ENCODE data around the gene SDK2.

The SDK2 gene

DNA sequence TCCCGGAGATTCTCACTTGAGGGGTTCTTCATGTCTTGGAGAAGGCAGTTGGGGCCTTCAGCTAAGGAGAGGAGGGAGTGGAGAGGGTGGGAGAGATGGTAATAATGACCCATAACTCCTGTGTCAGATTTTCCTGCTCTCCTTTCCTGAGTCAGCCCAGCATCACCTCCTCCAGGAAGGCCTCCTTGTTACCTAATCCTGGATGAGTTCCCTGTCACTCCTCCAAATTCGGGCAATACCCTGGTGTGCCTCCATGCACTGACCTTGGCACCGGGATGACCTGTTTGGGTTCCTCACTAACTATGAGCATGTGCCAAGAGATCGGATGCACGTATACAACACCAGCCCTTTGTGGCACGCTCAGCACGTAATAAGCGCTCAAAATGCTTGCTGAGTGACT lies 38.8 kb downstream of the SDK2 start:
- no peak for DNase-seq

DNA sequence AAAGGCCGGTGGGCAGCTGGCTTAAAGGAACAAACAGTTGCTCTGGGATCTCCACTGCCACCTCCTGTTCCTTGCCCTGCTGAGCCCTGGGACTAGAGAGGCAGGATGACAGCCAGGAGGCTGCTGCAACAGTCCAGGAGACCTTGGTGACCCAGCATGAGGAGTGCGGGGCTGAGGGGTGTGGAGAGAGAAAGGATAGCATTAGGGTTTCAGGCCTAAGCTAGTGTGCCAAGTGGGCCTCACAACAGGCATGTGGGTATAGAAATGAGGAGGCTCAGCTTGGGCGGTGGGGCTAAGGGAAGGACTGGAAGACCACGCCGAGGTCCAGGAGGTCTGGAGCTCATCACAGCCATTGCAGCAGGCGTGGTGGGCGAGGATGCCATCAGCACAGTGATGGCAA lies 39.8 kb downstream of the SDK2 start:
- DNase-seq, result no peak

DNA sequence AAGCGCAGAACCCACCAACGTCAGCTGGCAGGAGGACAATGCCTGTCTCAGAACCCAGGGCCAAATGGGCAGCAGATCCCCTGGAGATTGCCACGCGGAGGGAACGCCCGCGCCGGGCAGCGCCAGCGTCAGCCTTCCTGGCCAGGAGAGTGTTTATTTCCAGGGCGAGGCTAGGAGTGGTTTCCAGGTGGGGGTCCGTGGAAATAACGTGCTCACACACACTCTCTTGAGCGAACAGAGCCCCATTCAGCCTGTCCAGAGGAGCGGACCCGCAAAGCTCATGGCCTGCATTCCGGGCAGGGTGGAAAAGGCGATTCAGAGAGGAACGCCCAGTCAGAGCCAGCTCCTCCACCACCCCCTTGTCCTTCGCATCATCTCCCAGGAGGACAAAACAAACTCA lies 40.3 kb downstream of the SDK2 start:
- DNase-seq, result no peak

DNA sequence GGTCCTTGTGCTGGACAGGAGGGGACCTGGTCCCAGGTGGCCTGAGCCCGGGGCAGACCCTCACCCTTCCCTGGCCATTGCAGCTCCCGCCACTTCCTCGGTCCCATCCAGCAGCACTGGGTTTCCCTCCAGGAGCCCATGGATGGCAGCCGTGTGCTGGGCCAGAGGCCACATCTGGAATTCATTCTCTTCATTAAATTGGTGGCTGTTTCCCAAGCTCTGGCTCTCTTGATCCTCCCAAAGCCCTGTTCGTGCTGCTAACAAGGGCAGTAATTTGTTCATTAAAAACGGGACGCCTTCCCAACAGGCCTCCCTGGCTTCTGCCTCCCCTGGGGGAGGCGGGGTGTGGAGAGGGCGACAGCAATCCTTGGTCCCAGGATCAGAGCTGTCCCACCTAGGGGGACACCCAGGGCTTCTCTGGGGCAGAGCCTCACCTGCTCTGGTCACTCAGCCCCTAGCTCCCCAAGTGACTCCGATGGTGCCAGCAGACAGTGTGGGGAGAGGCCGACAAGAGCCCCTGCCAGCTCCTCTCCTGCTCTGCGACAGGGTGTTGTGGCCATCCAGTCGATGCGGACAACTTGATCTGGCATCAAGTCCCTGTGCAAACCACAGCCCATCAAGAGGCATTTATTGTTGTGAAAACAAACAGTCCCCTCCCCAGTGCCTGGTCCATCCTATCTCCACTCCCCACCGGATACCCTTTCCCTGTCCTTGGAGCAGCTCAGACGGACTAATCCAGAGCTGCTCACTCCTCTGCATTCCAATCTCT lies 44.0 kb downstream of the SDK2 start:
- DNase-seq, result no peak

DNA sequence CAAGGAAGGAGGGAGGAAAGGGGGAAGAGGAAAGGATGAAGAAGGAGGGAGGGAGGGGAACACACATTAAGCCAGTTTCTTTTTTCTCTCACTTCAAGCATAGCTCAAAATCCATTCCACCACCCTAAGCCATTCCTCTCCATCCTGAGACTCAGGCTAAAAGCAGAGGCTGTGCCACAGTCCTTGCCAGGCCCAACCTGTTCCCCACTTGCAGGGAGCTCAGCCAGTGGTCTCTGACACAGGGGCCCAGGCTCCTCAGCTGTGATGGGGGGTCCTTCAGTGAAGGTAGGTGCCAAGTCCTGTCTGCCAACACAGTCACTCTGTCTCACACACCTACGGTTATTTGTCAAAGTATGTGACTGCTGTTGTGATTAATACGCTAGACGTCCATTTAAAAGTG lies 44.6 kb downstream of the SDK2 start:
- DNase-seq, result no peak

DNA sequence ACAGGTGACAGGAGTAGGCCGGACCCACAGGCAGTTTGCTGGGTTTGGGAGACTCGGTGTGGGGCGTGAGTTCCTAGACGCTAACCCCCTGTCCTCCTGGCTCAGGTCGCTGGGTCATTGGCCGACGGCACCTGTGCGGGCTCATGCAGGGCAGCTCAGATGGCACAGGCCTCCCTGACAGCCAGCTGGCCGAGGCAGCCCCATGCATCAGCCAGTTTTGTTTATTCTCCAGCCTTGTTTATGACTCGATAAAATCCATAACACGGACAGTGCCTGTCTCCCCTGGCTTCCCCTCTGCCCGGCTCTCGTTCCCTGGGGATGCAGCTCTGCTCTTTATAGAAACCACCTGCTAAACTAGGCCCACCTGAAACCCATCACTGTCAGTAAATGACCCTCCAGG lies 46.0 kb downstream of the SDK2 start:
- no peak for DNase-seq

DNA sequence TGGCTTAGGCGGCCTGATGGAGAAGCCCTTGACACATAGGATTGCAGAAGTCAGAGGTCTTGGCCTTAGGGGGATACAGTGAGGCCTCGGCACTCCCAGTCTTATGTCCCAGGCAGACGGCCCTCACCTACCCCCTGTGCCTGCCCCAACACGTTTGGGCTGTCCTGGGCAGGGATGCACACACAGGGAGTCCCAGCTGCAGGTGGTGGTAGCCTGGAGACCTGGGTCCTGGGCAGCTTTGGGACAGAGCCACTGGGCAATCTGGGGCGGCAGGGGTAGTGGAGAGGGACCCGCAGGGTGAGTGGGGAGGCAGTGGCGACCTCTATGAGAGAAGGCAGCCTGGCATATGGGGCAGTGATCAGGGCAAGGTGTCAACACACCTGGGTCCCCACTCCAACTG lies 48.3 kb downstream of the SDK2 start:
- no peak for DNase-seq

DNA sequence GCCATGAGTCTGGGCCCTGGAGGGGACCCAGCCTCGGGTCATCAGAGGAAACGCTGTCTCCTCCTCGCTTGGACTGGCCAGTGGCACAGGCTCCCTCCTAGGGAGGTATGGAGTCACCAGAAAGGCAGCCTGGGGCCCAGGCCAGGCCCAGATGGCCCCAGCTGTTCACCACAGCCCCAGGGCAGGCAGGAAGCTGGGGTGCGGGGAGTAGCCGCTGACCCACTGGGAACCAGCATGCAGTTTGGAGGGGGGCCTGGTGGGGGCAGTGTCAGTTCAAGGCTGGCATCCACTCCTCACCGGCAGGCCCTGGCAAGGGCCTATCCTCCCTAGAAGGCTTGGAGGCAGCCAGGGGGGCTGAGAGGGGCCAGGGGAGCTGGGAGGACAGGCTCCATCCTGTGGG lies 48.8 kb downstream of the SDK2 start:
- DNase-seq, result peak; percentile 80

DNA sequence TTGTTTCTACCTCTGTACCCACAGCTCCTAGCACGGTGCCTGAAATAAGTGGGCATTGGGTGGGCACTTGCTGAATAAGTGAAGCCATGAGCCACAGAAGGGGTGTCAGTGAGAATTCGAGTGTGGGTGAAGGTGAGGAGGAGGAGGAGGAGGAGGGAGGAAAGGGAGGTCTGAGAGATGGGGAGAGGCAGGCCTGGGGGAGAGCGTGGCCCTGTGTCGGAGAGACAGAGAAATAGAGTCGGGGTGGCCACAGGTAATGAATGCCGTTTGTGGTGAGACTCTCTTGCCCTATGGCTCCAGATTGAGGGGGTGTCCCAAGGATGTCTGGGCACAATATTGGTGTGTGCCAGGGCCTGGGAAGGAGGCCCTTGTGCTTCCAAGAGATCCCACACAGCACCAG lies 49.2 kb downstream of the SDK2 start:
- DNase-seq, result no peak

DNA sequence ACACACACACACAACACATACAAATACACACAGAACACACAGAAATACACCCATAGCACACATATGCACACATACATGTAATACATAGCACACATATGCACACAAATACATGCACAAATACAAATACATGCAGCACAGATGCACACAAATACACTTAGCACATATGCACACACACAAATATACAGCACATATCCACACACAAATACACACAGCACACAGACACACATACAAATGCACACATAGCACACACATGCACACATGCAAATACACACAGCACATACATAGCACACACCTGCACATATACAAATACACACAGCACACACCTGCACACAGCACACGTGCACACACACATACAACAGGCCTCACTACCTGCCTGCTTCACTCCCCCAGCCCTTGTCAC lies 49.6 kb downstream of the SDK2 start:
- DNase-seq, result no peak

DNA sequence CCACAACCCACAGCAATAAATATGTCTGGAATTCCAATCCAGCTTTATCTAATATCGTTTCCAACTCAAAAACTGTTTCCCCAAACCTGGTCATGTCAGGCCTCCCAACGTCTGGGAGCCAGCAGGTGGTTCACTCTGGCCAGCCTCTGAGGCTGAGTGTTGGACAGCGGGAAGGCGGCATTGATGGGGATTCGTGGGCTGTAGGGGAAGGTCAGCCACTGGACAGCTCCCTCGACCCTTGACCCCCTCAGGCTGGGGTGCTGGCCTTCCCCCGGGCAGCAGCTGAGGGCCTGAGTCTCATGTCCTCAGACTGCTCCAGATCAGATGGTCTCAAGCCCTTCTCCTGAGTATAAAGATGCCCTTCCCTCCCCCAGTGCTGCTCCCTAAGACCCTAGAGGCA lies 50.2 kb downstream of the SDK2 start:
- DNase-seq, result no peak

DNA sequence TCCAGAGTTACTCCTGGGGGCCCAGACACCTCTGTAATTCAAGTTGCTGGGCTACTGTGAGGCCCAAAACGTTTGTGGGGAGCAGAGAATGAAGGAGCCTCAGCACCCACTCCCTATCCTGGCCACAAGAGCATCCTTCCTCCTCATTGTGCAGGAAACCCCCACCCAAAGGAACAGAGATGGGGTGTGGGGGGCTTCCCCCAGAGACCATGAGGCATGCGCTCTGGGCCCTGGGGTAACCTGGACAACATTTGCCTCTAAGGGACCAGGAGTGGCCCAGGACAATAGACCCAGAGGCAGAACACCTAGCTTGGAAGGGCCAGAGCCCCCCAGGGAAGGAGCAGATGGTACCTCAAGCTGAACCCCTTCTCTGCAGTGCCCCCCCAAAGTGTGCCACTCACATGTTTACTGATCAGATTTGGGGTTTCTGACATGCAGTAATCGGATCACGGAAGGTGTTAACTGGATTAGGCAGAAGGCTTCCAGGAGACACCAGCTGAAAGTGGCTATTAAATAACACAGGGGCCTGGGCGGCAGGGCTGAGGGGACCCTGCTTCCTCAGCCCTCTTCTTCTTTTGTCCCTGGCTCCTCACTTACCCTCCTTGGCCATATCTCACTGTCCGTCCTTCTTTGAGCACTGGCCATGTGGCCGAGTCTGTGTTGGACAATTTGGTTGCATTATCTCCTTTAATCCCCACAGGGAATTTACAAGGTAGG lies 50.8 kb downstream of the SDK2 start:
- DNase-seq, result no peak

DNA sequence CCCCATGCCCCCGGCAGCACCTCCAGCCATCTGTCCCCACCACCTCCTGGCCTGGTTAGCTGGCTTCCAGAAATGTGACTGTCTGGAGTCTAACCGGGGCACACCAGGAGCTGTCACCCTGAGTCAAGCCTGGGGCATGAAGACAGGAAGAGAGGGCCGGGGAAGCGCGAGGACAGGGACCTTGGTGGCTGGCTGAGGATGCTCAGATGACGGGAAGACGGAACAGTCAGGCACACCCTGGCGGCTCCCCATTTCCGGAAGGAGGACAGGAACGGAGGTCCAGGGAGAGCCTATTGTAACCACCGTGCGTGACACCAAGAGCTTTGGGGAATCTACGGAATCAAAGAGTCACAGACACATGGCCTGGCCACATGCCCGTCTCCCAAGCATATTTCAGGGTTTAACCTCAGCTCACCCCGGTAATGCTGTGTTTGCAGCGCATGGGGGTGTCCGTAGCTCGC lies 51.7 kb downstream of the SDK2 start:
- no peak for DNase-seq

DNA sequence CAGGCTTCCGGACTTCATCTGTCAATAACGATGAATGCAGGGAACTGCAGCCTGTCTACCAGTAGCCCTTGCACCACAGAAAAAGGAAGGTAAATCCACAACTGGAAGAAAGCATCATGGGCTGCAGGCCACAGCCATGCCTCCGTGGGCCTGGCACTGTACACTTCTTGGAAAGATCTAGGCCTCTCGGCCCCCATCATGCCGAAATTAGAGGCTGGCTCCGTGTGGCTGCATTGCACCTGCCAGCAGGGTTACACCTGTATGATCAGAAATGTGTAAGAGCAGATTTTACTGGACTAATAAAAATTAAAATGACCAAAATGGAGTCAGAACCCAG lies 52.2 kb downstream of the SDK2 start:
- DNase-seq, result no peak

DNA sequence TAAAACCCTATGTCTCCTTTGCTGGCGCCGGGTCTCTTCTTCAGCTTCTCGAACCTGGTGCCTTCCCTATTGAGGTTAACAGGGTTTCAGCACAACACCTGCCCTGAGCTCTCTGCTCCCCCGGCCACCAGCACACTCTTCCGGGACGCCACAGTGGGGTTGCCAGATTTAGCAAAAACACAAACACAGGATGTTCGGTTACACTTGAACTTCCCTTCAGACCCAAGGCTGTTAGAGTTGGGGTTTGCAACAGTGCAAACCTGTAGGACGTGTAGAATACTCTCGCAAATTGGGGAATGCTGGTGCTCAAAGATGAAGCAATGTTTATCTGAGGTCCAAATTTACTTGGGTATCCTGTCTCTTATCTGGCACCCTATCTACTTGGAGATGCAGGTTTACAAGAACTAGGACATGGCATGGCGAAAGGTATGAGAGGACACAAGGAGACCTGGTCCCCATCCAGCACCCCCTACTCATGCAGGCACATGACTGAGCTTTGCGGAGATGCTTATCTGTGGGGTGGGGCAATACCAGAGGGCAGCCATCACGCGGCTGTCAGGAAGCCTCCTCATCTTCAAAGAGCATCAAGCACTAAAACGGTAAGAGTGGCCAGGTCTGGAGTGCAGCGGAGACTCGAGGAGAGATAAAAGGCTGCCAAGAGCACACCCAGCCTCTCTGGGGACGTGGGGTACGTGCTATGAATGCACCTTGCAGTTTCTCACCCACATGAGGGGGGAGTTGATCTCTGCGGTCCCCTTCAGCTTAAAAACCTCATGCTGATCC lies 52.8 kb downstream of the SDK2 start:
- no peak for DNase-seq

DNA sequence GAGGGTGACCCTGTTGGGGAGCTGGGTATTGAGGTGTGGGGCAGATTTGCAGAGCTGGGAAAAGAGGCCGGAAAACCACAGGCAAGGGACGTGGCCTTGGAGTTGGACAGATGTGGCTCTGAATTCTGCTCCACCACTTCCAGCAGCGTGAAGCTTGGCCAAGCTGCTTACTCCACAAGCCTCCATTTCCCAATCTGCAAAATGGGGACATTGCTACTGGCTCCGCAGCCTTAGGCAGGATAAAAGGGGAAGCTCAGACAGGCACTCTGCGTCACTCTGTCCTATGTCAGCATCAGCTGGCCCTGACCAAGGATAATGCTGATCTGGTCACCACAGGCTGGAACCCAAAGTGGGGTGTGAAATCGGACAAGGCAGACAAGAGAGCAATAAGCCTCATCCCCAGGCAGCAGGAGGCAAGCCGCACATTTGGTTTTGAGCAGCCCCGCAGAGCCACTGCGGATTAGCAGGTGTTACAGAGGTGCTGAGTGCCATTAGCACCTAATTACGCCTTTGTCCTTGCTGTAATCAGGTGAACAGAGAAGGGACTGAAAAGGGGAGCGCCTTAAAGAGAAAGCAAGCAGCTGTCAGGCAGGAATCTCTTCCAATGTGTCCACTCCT lies 54.8 kb downstream of the SDK2 start:
- DNase-seq, result no peak

DNA sequence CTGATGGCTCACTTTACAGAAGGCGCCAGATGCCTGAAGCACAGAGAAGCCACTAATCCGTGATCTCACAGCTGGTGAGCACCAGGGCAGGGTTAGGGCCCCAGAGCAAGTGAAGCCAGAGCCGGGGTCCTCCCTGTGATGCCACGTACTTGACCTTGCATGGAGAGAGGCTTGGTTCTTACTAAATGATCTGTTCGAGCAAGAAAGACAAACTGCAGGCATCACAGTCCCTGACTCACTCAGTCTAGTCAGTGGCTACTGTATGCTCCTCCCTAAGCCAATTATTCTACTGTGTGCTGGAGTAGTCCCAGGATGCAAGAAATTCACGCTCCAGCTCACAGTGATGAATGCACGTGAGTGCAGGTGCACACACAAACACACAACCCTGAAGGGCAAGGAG lies 55.4 kb downstream of the SDK2 start:
- no peak for DNase-seq

DNA sequence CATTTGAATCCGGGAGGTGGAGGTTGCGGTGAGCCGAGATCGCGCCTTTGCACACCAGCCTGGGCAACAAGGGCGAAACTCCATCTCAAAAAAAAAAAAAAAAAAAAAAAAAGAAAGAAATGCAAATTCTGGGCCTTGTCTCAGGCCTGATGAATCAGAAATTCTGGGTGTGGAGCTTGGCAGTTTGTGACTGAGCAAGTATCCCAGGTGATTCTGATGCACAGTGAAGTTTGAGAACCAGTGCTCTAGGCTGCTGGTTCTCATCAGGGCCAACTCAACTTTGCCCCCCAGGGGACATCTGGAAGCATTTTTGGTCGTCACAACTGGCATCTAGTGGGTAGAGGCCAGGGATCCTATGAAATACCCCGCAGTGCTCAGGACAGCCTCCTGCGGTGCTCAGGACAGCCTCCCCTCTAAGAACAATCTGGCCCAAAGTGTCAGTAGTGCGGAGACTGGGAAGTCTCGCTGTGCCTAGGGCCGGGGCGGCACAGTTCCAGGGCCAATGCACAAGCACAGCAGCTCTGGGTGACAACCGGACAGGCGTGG lies 55.9 kb downstream of the SDK2 start:
- DNase-seq, result no peak

DNA sequence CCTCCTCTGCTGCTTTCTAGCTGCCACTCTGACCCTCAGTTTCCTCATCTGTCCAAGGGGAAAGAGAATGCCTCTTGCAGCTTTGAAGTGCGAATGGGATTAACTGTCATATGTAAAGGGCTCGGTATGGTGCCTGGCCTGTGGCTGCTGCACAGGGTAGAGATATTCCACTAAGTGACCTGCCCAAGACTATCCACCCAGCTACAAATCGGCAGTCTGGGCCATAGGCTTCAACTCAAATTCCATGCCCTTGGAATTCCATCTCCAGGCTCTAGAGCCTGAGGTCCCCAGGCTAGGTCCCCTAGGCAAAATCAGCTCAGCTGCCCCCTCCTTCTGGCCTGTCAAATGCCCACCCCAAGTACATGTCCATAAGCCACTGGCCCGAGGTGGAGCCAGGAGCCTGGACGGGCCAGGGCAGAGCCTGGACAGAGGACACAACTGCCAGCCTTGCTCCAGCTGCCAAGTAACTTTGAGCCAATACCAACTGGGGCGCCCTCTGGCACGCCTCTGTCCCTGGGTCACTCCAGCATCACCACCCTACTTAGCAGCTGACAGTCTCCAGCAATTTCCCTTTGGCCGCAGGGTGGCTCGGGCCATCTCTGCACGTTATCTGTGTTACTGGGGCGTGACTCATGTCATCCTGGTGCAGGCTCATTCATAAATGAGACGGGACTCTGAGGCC lies 57.2 kb downstream of the SDK2 start:
- peak; percentile 48 for DNase-seq

DNA sequence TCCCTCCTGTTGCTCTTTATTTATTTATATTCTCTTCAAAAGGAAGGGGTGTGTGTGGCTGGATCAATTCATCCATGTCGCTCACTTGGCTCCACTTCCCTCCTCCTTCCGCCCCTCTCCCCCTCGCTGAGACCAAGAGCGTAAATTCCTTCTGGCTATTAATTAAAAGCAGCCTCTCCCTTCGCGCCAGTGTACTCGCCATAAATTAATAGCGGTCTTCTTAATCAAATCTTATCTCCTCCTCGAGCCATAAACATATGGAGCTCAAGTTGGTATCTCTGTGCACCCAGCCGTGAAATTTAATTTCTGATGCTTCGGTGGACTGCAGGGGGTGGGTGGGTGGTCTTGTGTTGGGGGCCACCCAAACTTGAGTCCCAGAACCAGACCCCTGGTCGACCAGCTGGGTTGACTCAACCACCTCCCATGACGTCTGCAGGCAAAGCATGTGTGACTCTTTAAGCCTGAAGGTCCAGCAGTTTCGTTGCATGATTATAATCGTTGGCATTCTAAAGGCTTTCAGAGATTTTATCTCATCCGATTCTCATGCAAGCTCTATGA lies 57.9 kb downstream of the SDK2 start:
- DNase-seq, result no peak

DNA sequence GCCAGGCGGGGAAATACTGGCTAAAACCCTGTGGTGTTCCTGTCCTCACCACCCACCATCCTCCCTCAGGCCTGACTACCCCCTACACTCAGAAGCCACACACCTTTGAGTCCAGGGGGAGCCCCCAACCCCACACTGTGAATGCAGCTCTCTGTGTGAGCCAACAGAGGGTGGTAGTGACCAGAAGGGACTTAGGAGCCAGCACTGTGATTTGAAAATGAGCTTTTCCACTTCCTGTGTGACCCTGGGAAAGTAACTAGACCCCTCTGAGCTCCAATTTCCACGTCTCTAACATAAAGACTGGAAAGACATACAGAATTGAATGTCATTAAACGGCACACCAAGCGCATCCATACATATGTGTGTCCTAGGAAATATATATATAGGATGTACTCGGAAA lies 58.7 kb downstream of the SDK2 start:
- no peak for DNase-seq

DNA sequence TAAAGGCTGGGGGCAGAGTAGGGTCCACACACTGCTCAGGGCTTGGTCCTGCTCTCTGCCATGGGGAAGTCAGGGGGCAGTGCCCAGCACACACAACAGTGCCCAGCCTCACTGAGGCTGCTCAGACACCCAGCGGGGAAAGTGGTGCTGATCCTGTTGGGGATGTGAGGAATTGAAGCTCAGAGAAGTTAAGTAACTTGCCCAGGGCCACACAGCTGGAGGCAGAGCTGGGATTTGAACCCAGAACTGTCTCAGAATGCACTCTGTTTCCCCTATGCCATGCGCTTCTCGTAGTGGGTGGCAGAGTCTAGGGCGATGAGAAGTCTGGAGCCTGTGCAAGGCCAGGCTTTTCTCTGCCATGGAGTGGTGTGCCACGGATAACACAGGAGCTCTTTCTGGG lies 59.3 kb downstream of the SDK2 start:
- DNase-seq, result no peak
